Keratinocyte (primary cell): ENCODE results near the gene TUBGCP6. TPM values are rescaled to one million over a fixed set of nuclear protein-coding genes. Genes with fewer than 3 reads are reported as not detected.

Source experiments
- DNase-seq: peaks from one replicate; pipeline ENCODE4 v3.0.0-alpha.2; 2011; ENCODE audit warnings: low read depth, missing footprints, low spot score
- FAIRE-seq: peaks from 2 replicates; lab custom pipeline; 2011; peaks lifted over from hg19 to GRCh38; lab: Jason Lieb, UNC
- H2AFZ ChIP-seq: 2 replicates; pipeline ENCODE4 v1.6.0; 2012; ENCODE audit warnings: low read length, control low read depth, inconsistent platforms; ENCODE audit not compliant: control insufficient read depth
- H3K27ac ChIP-seq: 2 replicates; pipeline ENCODE4 v1.5.1; 2011; ENCODE audit warnings: low read length; ENCODE audit not compliant: control insufficient read depth, insufficient read depth
- H3K27me3 ChIP-seq: 3 replicates; pipeline ENCODE4 v1.6.0; 2011; ENCODE audit warnings: low read length; ENCODE audit not compliant: control insufficient read depth, insufficient read depth; ENCODE audit errors: extremely low read depth
- H3K36me3 ChIP-seq, 2 experiments: 2 replicates in 1 of 2; 3 replicates in 1 of 2; pipeline ENCODE4 v1.5.1; 2011; ENCODE audit warnings: low read length in 2 of 2, mild to moderate bottlenecking in 1 of 2; ENCODE audit not compliant: control insufficient read depth in 2 of 2, insufficient read depth in 2 of 2; ENCODE audit errors: extremely low read depth in 1 of 2
- H3K4me1 ChIP-seq: 3 replicates; pipeline ENCODE4 v1.5.1; 2011; ENCODE audit warnings: low read length; ENCODE audit not compliant: control insufficient read depth, insufficient read depth; ENCODE audit errors: extremely low read depth
- H3K4me2 ChIP-seq: 3 replicates; pipeline ENCODE4 v1.6.0; 2011; ENCODE audit warnings: low read depth, low read length; ENCODE audit not compliant: control insufficient read depth, insufficient read depth; ENCODE audit errors: extremely low read depth
- H3K4me3 ChIP-seq, 3 experiments: fragments of 200-600 bp in 1 of 3; sonication (generic) in 1 of 3; 2 replicates in 2 of 3; 3 replicates in 1 of 3; pipeline ENCODE4 v1.5.1; 2011 to 2016; ENCODE audit warnings: low read length in 3 of 3, mild to moderate bottlenecking in 3 of 3, control low read depth in 2 of 3, inconsistent platforms in 1 of 3, low read depth in 1 of 3, mixed read lengths in 1 of 3, mixed run types in 1 of 3, moderate library complexity in 1 of 3; ENCODE audit not compliant: control insufficient read depth in 2 of 3, insufficient read depth in 2 of 3; ENCODE audit errors: extremely low read depth in 1 of 3
- H3K79me2 ChIP-seq: 2 replicates; pipeline ENCODE4 v1.6.0; 2012; ENCODE audit warnings: low read length; ENCODE audit not compliant: control insufficient read depth, insufficient read depth
- H3K9ac ChIP-seq: 3 replicates; pipeline ENCODE4 v1.6.0; 2011; ENCODE audit warnings: low read length; ENCODE audit not compliant: control insufficient read depth, insufficient read depth; ENCODE audit errors: extremely low read depth
- H3K9me1 ChIP-seq: 3 replicates; pipeline ENCODE4 v1.6.0; 2011; ENCODE audit warnings: low read length; ENCODE audit not compliant: control insufficient read depth, insufficient read depth; ENCODE audit errors: extremely low read depth
- H3K9me3 ChIP-seq: 2 replicates; pipeline ENCODE4 v1.5.1; 2012; ENCODE audit warnings: low read depth, low read length; ENCODE audit not compliant: control insufficient read depth
- H4K20me1 ChIP-seq: 3 replicates; pipeline ENCODE4 v1.6.0; 2011; ENCODE audit warnings: low read length; ENCODE audit not compliant: control insufficient read depth, insufficient read depth; ENCODE audit errors: extremely low read depth
- CTCF ChIP-seq, 3 experiments: IDR thresholded peaks in 1 of 3; conservative IDR thresholded peaks in 1 of 3; optimal IDR thresholded peaks in 1 of 3; 2 replicates in 2 of 3; 3 replicates in 1 of 3; pipeline versions ENCODE3 to v1.5.1; 2011; ENCODE audit warnings: low read length in 3 of 3, mild to moderate bottlenecking in 3 of 3, moderate library complexity in 2 of 3, control low read depth in 1 of 3, inconsistent platforms in 1 of 3; ENCODE audit not compliant: insufficient read depth in 2 of 3; ENCODE audit errors: extremely low read depth in 1 of 3
- EZH2 ChIP-seq: IDR thresholded peaks from one replicate; pipeline ENCODE4 v1.6.1; 2012; ENCODE audit warnings: inconsistent platforms, mild to moderate bottlenecking, low read length, moderate library complexity
- dilution Hi-C: fragments of 300-500 bp; cut with MboI; formaldehyde crosslinking; loops from one replicate; pipeline ENCODE4 v1.7.0; 2020; ENCODE audit warnings: low sequenced_read_pairs; ENCODE audit not compliant: extremely low pct_ligation_motif_present
- polyA plus RNA-seq, 5 experiments: library from polyadenylated mRNA; depleted of rRNA in 3 of 5; stranded (reverse) in 3 of 5; stranded (forward) in 1 of 5; unstranded in 1 of 5; fragments of >200 nt; gene quantifications; 1 replicate in 1 of 5; 2 replicates in 3 of 5; 3 replicates in 1 of 5; pipeline versions ENCODE4 v1.2.1 to v1.2.3, GENCODE V29; 2011 to 2012; ENCODE audit warnings: missing spikeins in 2 of 5, low read depth in 1 of 5, low replicate concordance in 1 of 5

Gene TUBGCP6
- polyA plus RNA-seq, 1 donor (not counting 4 experiments of a cell fraction or from before 2014, with no cell fraction given) = 10.1 TPM

- peaks cover 7 to 9% of the 10 kb centered on the region in 2 experiments for H3K36me3 ChIP-seq
- dilution Hi-C loops = no loop called here
These were observed 6.0 kb upstream of the TUBGCP6 start, which contains the start of gene HDAC10 for GRCh38 chr22:50250555-50251476. TSS of gene HDAC10 (minus strand) at chr22:50251265. CDS start at chr22:50251032, 233 bp downstream.

GRCh38 chr22:50250249-50250554, 5.4 kb upstream of the TUBGCP6 start:
- no peak for TF ChIP-seq CTCF (optimal IDR thresholded peaks at IDR 0.05 in 1 of 3, IDR thresholded peaks at IDR 0.05 in 1 of 3, conservative IDR thresholded peaks at IDR 0.05 in 1 of 3; ENCODE audit: extremely low read depth in 1 of 3, insufficient read depth in 2 of 3, low read length in 3 of 3)
- TF ChIP-seq EZH2 = no peak
- peak overlapping the region; percentile 83 for H3K4me2 ChIP-seq
- FAIRE-seq = no peak
- peak overlapping the region; percentile 81 for H3K9ac ChIP-seq
- no peaks in the 10 kb centered on the region for H4K20me1 ChIP-seq
- no peaks in the 10 kb centered on the region for H3K27me3 ChIP-seq
- peaks cover 12% of the 10 kb centered on the region for H3K4me1 ChIP-seq
- H3K27ac ChIP-seq = no peak overlapping the region
- H3K9me3 ChIP-seq = no peaks in the 10 kb centered on the region
- H2AFZ ChIP-seq = no peak overlapping the region
- no peaks in the 10 kb centered on the region for H3K9me1 ChIP-seq
- peaks cover 14% of the 10 kb centered on the region for H3K79me2 ChIP-seq
- peak overlapping the region; percentile 72 to 75 (median 74) for H3K4me3 ChIP-seq
- dilution Hi-C loops = no loop called here
- H3K36me3 ChIP-seq = peaks cover 7 to 9% of the 10 kb centered on the region in 2 experiments
- no peak for DNase-seq

More at GRCh38 chr22:50250555-50251476, 6.0 kb upstream of the TUBGCP6 start, which contains the start of gene HDAC10:
- FAIRE-seq (no peak), DNase-seq (no peak)
- H3K4me3 ChIP-seq = peak within 1 kb of the TSS; percentile 72 to 75 (median 74)
- H3K79me2 ChIP-seq = peaks cover 10% of the 10 kb centered on the region
- peak within 1 kb of the TSS; percentile 81 for H3K9ac ChIP-seq
- no peaks in the 10 kb centered on the region for H4K20me1 ChIP-seq
- H3K4me2 ChIP-seq = peak within 1 kb of the TSS; percentile 83
- H3K27me3 ChIP-seq = no peaks in the 10 kb centered on the region
- peak within 1 kb of the TSS; percentile 52 for H3K27ac ChIP-seq
- TF ChIP-seq EZH2 = no peak
- no peak for TF ChIP-seq CTCF (optimal IDR thresholded peaks at IDR 0.05 in 1 of 3, IDR thresholded peaks at IDR 0.05 in 1 of 3, conservative IDR thresholded peaks at IDR 0.05 in 1 of 3; ENCODE audit: extremely low read depth in 1 of 3, insufficient read depth in 2 of 3, low read length in 3 of 3)
- no peaks in the 10 kb centered on the region for H3K9me3 ChIP-seq
- no peaks in the 10 kb centered on the region for H3K9me1 ChIP-seq
- peaks cover 9% of the 10 kb centered on the region for H3K4me1 ChIP-seq
- peak within 1 kb of the TSS; percentile 73 for H2AFZ ChIP-seq
